COLO668 (cell line): ENCODE data around the gene CNOT6.
"Not testable (repeated sequence)": the region's sequence is repeated elsewhere in the genome, so short reads cannot be mapped to it uniquely, and the experiment has no call there.

Experiments
- DNase-seq: peaks from one replicate; lab custom pipeline; 2025; ENCODE audit not compliant: unreplicated experiment; lab: John Stamatoyannopoulos, UW

CNOT6 gene

DNA sequence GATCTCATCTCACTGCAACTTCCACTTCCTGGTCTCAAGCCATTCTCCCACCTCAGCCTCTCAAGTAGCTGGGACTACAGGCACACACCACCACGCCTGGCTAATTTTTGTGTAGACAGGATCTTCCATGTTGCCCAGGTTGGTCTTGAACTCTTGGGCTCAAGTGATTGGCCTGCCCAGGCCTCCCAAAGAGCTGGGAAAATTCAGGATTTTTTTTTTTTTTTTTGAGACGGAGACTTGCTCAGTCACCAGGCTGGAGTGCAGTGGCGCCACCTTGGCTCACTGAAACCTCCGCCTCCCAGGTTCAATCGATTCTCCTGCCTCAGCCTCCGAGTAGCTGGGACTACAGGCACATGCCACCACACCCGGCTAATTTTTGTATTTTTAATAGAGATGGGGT, 21.8 kb downstream of the CNOT6 start:
- not testable (repeated sequence) for DNase-seq

DNA sequence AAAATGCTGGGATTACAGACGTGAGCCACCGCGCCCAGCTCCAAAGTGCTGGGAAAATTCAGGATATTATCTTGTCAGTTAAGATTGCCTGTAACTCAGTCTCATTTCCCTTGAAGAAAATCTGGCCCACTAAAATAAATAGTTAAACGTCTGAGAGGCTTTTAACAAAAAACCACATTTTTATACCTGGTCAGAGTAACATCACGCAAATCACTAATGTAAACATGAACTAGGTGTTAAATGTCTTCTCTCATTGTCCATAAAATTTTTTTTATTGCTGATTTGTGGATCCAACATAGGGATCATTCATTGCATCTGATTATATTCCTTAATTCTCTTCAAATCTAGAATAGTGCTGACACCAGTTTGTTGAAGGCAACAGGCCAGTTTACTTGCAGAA, 22.3 kb downstream of the CNOT6 start:
- DNase-seq, result no peak

DNA sequence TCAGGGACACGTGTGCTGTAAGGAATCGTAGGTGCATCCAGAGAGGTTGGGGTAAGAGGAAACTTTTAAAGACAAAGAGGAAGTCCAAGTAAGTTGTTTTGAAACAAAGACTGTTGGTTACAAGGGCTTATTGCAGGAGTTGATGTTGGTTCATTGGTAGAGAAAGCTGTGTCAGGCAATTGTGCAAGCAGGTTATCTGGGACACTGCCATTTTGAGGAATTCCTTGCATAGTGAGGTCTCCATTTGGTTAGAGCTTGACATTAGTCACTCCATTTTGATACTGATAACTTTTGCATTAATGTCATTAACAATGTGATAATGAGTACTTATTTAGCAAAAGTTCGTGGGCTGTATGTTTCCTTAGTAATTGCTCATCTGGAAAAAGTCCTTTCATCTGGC, 24.9 kb downstream of the CNOT6 start:
- DNase-seq, result no peak

DNA sequence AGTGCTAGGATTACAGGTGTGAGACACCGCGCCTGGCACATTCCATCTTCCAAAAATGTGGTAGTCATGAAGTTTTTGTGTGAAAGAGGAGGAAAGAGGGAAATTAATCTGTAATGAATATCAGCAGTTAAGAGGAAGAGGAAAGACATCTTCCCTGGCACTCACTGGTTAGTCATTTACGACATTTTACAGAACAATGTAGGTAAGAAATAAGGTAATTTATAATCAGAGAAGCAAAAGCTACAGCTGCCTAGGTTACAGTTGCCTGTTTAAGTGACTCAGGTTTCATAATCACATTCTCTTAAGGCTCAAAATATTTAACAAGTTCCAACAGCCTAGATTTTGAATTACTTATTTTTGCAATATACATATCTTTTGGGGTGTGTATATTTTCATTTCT, 26.9 kb downstream of the CNOT6 start:
- DNase-seq, result no peak

DNA sequence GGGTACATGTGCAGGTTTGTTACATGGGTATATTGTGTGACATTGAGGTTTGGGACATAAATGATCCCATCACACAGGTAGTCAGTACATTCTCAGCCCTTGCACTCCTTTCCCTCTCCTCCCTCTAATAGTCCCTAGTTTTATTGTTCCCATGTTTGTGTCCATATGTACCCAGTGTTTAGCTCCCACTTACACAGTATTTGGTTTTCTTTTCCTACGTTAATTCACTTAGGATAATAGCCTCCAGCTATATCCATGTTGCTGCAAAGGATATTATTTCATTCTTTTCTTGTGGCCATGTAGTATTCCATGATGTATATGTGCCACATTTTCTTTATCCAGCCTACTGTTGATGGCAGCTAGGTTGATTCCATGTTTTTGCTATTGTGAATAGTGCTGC, 27.4 kb downstream of the CNOT6 start:
- DNase-seq, result no peak

DNA sequence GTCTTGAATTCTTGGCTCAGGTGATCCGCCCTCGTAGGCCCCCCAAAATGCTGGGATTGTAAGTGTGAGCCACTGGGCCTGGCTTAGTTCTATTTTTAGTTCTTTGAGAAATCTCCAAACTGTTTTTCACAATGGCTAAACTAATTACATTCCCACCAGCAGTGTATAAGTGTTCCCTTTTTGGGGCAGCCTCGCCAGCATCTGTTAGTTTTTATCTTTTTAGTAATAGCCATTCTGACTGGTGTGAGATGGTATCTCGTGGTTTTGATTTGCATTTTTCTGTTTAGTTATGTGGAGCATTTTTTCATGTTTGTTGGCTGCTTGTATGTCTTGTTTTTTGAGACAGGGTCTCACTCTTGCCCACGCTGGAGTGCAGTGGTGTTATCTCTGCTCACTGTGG, 28.2 kb downstream of the CNOT6 start:
- no peak for DNase-seq

DNA sequence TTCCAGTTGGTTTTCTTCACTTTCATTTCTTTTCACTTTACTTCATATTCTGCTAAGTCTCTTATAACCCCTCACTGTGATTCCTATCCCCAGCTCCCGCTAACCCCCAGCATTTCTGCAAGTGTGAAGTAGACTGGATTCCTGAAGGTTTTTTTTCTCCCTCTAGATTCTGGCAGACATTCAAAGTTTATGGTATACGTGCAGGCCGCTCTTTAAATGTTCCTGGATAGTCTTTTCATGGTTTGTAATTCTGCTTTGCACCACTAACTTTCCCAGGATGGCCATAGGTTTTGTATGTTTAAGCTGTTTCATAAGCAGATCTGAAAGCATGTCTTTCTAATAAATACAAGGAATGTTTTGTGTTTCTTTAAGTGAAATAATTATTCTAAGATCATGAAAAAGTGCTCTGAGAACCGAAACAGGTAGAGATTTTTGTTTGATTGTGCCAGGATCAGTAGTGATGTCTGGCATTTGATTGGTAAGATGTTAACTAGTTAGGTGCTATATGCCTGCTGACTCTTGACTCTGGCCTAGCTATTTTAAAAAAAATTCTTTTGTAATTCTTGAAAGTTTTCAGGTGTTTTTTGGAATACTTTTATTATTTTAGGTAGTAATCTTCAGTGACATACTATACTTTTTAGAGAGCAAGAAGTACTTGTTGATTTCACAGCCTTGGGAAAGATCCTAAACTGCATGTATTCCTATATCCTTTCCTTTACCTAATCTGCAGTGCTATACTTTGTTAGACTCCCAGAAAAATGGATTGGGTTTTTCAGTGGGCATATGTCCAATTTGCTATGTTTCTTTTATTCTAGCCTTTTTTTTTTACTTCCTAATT, 29.7 kb downstream of the CNOT6 start:
- no peak for DNase-seq

DNA sequence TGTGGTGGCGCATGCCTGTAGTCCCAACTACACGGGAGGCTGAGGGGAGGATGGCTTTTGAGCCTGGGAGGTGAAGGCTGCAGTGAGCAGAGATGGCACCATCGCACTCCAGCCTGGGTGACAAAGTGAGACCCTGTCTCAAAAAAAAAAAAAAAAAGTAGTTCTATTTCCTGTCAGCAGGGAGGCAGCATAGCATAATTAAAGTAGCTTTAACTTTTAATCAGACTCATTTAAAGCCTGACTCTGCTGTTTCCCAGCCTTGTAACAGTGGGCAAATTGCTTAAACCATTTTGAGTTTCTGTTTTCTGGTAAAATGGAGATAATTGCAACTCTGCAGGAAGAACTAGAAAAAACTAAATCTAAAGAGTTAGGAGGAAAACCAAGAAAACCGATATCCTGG, 31.2 kb downstream of the CNOT6 start:
- no peak for DNase-seq

DNA sequence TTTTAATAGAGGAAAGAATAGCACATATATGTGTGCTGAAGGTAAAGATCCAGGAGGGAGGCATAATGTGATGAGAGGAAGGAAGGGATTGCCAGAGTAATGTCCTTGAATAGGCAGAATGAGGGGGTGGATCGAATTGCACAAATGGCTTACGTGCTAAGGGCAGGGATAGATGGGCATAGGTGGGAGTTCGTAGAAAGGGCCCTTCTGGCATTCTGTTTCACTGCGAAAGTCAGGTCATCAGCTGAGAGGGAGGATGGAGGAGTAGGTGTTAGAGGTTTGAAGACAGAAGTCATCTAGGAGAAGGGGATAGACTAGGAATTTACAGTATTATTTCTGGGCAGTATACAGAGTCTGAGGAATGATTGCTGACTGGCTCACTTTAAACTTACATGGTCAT, 32.1 kb downstream of the CNOT6 start:
- DNase-seq, result no peak

DNA sequence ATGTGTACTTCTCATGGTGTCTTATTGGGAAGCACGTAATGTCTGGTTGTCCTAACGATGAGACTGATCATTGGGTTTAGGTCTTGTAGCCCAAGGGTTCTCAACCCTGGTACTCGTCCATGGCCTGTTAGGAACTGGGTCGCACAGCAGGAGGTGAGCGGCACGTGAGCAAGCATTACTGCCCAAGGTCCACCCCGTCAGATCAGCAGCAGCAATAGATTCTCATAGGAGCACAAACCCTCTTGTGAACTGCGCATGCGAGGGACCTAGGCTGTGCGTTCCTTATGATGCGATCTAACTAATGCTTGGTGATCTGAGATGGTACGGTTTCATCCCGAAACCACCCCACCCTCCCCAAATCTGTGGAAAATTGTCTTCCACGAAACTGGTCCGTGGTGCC, 33.5 kb downstream of the CNOT6 start:
- DNase-seq, result no peak

DNA sequence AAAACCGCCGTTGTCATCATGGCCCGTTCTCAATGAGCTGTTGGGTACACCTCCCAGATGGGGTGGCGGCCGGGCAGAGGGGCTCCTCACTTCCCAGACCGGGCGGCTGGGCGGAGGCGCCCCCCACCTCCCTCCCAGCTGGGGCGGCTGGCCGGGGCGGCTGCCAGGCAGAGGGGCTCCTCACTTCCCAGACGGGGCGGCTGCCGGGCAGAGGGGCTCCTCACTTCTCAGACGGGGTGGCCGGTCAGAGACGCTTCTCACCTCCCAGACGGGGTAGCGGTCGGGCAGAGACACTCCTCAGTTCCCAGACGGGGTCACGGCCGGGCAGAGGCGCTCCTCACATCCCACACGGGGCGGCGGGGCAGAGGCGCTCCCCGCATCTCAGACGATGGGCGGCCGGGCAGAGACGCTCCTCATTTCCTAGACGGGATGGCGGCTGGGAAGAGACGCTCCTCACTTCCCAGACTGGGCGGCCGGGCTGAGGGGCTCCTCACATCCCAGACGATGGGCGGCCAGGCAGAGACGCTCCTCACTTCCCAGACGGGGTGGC, 36.9 kb downstream of the CNOT6 start:
- DNase-seq, result not testable (repeated sequence)

DNA sequence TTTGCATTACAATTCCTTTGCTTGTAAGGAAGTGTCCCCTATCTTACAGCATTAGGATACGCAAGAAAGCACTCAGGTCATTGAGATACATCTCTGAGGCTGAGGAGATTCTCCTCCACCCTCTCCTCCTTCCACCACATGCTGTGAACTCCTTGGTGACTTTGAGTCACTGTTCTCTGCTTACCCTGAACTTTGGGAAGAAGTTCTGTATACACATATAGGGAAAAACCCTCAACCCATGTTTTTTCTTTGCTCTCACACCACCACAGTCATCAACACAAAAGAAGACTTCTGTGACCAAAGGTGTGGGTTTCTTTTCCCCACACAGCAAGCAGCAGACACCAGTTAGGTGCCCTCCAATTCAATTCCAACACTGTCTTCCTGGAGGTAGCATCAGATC, 38.1 kb downstream of the CNOT6 start:
- DNase-seq, result no peak

DNA sequence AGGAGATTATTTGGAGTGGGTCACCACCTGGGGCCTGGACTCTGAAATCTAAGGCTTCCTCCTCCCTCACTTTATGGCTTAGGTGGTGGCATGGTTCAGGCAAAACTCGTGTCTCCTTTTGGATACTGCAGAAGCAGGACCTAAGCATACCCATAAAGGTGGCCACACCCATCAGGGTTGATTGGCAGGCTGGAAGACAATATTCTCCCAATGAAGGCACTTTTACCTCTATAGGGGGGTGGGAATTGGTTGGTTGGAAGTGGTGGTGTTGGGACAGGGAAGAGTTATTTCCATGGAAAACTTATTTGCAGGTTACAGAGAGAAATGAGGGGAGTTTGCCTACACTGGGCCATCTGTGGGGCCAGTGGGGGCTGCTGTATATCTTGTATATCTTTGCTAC, 39.7 kb downstream of the CNOT6 start:
- no peak for DNase-seq

DNA sequence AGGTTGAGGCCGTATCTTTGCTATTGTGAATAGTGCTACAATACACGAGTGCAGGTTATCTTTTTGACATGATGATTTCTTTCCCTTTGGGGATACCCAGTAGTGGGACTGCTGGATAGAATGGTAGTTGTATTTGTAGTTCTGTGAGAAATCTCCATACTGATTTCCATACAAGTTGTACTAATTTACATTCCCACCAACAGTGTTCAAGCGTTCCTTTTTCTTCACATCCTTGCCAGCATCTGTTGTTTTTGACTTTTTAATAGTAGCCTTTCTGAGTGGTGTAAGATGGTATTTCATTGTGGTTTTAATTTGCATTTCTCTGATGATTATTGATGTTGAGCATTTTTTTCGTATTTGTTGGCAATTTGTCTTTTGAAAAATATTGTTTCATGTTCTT, 41.4 kb downstream of the CNOT6 start:
- DNase-seq, result no peak

DNA sequence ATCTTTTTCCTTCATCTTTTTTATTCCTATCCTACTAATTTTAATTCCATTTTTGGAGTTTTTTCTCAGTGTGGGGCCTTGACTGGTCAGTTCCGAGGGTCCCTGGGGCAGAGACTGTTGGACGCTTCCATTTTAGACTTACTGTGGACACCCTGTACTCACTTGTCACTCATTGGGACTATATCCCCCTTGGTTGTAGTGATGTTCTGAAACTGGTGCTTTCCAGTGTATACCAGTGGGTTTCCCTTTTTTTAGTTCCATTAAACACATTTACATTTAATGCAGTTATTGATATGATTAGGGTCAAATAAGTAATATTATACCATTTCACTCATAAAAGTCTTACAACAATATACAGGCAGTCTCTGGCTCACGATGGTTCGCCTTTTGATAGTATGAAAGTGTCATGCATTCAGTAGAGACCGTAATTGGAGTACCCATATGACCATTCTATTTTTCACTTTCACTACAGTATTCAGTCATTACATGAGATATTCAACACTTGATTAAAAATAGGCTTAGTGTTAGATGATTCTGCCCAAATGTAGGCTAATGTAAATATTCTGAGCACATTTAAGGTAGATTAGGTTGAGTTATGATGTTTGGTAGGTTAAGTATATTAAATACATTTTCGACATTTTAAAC, 46.0 kb downstream of the CNOT6 start:
- DNase-seq, result no peak

DNA sequence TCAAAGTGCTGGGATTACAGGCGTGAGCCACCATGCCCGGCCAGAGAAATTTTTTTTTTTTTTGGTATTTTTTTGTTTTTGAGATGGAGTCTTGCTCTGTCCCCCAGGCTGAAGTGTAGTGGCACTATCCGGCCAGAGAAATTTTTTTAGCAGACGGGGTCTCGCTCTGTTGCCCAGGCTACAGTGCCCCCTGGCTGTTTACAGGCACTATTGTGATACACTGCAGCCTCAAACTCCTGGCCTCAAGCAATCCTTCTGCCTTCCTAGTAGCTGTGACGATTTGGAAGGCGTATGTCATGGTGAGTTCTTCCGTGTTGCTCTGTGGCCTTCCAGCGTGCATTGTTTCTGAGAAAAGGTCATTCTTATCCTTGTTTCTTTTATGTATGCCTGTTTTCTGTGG, 47.5 kb downstream of the CNOT6 start:
- no peak for DNase-seq

DNA sequence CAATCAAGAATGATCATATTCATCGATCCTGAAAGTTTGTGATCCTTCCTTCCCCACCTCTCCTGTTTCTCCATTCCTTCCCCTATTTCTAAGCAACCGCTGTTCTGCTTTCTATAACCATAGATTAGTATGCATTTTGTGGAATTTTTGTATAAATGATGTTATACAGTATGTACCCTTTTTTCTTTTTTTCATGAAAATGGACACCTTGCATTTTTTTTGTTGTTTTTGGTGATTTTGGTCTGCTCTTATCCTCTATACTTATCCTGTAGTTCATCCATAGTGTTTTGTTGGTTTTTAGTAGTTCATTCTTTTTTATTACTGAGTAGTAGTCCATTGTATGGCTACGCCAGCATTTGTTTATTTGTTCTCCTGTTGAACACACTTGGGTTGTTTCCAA, 51.1 kb downstream of the CNOT6 start:
- no peak for DNase-seq

DNA sequence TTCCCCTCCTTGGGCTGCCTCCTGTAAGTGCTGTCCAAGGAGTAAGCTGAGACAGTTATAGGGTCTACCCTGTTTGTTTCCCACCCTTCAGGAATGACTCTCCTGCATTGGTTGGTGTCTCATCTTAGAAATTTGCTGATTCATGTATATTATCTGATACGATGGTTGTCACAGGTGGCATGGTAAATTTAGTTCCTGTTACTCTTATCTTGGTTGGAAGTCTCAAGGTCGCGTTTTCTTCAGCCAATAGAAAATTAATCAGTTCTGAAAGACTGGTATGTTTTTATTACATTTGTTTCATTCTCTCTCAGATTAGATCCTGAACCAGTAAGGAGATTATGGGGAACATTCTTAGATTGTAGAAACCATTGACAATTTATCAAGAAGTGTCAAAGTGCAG, 54.4 kb downstream of the CNOT6 start:
- no peak for DNase-seq

DNA sequence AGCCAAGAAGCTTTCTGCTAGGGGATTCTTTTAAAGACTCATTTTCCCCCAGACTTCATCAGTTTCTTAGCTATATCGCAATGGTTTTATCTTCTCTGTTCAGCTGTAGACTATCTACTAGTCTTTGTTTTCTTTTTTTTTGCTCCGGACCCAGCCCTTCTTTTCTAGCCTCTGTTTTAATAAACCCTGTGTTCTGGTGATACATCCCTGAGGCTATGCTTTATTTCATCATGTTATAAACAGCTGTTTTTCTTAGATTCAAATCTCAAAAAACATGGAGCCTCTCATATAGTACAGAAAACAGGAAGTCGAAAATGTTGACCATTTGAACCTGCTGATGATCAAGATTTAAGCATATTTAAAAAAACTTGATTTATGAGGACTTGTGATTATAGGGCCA, 59.4 kb downstream of the CNOT6 start:
- DNase-seq, result no peak

DNA sequence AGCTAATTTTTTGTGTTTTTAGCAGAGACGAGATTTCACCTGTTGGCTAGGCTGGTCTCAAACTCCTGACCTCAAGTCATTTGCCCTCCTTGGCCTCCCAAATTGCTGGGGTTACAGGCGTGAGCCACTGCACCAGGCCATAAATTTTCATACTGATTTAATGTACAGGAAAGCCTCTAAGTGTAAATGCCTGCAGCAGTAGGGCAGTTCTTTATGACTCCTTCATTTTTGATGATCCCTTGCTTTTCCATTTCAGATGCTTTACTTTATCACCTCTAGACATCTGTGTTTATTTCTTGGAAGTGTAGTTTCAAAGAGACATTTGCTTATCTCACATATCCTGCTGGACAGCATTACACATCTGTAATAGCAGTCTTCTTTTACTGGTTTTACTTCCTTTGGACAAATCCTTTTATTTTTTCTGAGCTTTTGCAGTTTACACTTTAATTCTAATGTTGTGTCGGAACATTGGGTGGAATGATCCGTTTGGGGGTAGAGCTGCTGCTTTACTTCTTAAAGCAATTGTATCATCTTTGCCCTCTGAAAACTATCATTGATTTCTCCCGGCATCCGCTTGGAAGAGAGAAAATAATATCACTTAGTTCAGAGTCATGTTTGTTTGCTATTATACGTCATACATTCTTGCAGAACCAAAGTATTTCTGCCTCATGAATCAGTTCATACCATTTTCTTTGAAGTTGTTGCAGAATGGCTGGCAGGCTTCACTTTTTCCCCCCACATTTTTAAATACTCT, 61.2 kb downstream of the CNOT6 start:
- no peak for DNase-seq

DNA sequence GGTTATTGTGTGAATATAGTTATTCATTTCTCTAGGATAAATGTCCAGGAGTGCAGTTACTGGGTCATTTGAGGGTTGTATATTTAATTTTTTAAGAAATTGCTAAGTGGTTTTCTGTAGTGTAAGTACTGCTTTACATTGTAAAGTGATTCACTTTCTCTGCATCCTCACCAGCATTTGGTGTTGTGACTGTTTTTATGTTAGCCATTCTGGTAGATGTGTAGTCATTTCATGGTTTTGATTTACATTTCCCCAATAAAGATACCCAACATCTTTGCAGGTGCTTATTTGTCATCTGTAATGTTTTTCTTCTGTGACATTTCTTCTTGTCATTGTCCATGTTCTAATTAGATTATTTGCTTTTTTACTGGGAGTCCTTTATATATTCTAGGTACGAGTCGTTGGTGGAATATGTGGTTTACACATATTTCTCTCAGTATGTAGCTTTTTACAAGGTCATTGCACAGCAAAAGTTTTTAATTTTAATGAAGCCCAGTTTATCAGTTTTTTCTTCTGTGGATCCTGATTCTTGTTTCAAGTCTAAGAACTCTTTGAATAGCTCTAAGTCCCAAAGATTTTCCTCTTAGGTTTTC, 63.1 kb downstream of the CNOT6 start:
- DNase-seq, result no peak
